ENCODE results near the gene PCNT. TPM values are rescaled to one million over a fixed set of nuclear protein-coding genes. Genes with fewer than 3 reads are reported as not detected.
"Not testable (repeated sequence)": the region's sequence is repeated elsewhere in the genome, so short reads cannot be mapped to it uniquely, and the experiment has no call there.

The PCNT gene
- polyA plus RNA-seq, 1 donor = 68.3 TPM

DNA sequence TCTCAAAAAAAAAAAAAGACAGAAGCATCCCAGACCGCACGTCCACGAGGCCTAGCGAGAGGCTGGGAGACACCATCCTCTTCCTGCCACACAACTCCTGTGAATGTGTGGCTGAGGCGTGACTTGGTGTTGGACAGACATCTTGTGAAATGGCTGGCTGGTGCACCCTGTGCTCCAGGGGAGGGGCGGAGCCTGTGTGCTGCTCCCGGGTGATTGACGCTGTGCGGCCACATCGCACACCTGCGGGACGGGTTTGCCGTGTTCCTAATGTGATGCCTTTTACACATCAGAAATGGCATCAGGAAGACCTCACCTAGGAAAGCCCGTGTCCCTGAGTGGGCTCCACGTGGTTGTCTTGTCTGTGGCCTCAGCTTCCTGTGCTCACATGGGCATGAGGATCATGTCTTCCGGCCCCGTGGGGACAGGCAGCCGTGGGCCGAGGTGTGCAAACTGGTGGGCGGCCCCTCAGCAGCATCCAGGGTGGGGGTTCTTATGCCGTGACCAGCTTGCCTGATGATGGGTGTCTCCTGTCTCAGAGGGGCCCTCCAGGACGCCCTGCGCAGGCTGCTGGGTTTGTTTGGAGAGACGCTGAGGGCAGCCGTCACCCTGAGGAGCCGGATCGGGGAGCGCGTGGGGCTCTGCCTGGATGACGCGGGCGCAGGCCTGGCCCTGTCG lies 64.4 kb downstream of the PCNT start:
- no peak for DNase-seq

DNA sequence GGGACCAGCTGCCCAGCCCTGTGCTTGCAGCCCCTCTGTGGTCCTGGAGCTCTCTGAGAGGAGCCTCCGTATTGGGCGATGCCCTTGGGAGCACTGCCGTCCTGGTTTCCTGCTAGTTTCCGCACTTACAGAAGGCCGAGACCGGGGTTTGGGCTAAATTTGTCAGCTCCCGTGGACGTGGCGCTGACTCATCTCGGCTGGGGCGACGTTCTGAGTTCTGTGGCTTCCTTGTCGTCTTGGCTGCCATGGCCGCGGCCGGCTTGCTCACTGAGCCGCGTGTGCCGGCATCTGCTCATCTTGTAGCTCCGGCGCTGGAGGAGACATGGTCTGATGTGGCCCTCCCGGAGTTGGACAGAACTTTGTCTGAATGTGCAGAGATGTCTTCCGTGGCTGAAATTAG lies 64.9 kb downstream of the PCNT start:
- no peak for DNase-seq

DNA sequence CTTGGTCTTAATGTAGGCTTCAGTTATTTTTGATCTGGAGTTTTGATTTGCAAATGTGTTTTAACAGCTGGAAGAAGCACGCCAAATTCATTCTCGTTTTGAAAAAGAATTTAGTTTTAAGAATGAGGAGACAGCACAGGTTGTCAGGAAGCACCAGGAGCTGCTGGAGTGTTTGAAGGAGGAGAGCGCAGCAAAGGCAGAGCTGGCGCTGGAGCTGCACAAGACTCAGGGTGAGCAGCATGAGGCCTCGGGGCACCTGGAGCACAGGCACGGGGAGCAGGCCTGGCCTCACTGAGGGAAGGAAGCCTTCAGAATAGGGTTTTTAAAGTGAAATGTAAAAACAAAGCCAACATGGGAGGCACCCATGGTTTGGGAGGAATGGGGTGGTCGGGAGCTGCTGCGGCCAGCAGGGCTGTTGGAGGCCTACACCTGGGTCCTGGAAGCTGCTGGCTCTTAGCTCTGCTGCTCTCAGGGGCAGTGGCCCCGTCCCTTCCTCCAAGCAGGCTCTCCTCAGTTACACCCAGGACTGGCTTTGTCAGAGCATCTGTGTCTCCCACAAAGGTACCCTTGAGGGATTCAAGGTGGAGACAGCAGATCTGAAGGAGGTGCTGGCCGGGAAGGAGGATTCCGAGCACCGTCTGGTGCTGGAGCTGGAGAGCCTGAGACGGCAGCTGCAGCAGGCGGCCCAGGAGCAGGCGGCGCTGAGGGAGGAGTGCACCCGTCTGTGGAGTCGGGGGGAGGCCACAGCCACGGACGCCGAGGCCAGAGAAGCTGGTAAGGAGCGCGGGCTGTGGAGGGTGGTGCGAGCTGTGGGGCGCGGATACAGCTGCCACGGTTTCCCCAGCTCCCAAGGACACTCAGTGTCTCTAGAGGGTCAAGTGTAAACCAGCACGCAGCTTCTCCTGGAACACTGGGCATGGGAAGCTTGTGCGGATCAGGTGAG lies 66.9 kb downstream of the PCNT start:
- DNase-seq = no peak

DNA sequence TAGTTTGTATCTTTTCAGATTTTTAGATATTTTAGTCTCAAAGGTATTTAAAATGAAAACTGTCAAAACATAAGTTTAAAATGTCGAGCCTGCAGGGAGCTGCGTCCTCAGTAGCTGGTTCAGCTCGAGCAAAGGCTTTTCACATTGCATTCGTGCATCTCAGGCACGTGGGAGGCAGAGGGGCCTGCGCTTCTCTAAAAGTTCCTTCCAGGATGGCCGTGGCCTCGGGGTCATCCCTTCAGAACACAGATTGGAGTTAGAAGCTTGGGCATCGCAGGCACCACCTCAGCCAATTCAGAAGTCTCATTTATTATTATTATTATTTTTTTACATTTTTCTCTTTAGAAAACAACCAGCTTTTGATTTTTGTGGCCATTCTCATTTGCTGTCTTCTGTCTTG lies 67.8 kb downstream of the PCNT start:
- DNase-seq = no peak

DNA sequence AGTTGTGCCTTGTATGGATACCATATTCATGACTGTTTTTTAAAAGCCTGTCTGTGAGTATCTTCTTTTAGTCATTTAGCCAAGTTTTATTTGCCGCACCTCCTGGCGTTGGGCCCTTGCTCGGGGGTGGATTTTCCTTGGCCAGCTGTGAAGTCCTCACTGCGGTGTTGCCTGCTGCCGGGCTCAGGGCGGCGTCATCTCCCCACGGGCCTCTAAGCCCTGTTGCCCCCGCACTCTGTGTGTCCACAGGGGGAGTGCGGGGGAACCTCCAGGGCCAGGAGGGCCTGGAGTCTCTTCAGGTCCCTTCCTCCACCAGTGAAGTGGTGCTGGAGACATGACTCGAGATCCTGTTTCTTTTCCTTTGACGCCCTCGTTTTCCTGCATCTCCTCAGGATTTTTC lies 69.0 kb downstream of the PCNT start:
- peak; percentile 66 for DNase-seq

DNA sequence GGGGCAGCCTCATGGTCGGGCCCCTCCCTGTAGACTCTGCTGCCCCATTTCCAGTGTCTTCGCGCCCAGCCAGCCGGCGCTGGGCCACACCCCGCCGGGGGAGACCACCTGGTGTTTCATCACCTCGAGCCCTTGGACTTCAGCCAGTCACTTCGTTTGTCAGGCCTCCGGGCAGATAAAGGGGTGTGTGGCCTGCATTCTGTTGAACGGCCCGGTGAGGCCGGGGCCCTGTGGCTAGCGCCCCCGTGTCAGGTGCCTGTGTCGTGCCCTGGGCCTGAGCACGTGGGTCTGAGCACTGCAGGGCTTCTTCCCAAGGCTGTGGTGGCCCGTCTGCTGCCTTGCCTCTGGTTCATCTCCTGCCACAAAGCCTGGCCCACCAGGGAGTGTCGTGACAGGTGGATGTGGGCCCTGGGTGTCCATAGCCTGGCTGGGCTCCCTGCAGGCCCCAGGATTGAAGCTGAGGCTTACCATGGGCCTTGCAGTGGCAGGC lies 69.5 kb downstream of the PCNT start:
- DNase-seq = no peak

DNA sequence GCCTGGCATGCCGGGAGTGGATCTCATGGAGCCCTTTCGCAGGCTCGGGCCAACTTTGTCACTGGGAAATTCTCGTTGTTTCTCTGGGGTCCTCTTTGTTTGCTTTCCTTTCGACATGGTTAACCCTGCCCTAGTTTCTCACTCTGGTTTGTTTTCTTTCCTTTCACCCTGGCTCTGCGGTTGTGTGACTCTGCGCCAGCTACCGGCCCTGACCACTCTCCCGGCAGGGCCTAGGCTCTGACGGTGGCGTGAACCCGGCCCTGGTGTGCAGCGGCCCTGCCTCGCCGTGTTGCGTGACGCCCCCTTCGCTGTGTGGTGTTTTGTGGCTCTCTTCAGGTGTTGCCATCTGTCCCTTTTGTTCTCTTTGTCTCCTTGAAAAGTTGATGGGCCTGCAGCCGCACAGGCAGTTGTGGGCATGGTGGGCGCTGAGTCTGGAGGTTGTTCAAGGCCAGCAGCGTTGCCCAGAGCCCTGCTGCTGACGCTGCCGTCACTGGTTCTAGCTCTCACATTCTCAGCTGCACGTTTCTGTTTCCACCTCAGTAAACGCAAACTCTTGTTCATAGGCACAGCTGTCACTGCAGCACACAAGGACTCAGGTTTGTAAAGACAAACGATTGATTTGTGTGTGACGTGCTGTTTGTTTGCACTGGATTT lies 70.1 kb downstream of the PCNT start:
- no peak for DNase-seq

DNA sequence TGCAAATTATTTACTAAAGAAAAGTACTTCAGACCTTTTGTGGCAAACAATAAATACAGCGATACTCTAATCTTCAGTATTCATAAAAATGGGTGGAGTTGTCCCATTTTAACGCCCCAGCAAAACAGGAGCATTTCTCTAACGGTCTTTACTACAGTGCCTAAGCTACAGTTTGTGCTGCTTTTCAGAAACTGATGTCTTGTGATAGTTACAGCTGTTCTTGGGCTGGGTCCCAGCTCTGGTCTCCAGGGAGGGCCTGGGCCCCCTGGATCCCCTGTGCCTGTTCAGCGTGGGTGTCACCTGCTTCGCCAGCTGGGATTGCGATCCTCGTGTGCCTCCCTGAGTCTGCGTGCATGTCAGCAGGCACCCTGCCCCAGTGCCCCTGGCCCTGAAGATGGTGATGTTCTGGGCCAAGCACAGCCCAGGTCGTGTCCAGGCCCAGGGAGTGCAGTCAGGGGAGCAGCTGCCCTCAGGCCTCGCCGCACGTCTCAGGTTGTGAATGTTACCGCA lies 70.7 kb downstream of the PCNT start:
- peak; percentile 31 for DNase-seq

DNA sequence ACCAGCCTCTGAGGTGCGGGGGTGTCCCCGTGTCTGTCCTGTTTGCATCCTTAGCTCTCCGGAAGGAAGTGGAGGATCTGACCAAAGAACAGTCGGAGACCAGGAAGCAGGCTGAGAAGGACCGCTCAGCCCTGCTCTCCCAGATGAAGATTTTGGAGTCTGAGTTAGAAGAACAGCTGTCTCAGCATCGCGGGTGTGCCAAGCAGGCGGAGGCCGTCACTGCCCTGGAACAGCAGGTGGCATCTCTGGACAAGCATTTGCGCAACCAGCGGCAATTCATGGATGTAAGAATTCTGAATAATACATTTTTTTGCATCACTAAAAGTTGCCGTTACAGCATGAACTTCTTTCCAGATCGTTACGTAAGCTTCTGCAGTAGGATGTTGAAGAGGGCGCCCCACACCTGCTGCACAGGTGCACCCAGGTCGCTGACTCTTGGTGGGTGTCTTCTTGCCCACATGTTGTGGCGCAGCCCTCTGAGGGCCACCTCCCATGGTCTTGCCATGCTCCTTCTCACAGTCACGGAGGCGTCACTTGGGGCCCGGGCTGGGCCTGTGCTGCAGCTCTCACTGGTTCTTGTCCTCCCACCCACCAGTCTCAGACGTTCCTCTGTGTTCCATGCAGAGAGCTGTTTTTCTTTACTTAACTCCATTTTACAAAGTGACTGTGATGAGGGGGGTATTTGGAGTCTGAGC lies 73.4 kb downstream of the PCNT start:
- DNase-seq = no peak

DNA sequence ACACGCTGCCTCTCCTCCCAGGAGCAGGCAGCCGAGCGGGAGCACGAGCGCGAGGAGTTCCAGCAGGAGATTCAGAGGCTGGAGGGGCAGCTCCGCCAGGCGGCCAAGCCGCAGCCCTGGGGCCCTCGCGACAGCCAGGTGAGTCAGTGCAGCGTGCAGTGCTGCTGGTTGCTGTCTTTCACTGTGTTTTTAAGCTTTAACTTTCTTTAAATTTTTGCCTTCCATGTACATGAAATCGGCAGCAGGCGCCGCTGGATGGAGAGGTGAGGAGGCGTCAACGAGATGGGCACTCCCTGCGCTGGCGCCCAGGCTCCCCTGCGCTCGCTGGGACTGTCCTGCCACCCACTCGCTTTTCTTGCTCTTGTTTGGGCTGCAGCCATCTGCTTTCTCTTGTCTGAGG lies 74.0 kb downstream of the PCNT start:
- no peak for DNase-seq

DNA sequence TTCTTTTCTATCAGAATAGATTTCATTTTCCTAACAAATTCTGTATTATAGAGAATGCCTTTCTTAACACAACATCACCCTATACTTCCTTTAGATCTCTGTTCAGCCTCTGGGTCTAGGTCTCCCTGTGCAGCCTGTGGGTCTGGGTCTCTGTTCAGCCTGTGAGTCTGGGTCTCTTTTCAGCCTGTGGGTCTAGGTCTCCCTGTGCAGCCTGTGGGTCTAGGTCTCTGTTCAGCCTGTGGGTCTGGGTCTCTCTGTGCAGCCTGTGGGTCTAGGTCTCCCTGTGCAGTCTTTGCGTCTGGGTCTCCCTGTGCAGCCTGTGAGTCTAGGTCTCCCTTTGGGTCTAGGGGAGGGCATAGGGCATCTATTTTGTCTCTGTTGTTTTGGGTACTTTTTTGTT lies 75.2 kb downstream of the PCNT start:
- DNase-seq = no peak

DNA sequence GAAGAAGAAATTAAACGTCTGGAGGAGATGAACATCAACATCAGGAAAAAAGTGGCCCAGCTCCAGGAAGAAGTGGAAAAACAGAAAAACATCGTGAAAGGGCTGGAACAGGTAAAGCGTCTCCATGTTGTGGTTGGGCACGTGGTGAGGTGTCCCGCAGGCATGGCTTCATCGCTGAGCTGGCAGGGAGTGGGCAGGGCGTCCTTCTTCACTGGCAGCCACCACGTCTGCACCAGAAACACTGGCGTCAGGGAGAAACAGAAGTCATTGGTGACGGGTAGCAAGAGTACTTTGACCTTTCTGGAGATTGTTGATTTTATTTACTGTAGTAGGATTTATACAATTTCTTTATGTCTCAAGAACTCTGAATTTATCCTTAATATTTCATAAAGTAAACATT lies 75.7 kb downstream of the PCNT start:
- no peak for DNase-seq

DNA sequence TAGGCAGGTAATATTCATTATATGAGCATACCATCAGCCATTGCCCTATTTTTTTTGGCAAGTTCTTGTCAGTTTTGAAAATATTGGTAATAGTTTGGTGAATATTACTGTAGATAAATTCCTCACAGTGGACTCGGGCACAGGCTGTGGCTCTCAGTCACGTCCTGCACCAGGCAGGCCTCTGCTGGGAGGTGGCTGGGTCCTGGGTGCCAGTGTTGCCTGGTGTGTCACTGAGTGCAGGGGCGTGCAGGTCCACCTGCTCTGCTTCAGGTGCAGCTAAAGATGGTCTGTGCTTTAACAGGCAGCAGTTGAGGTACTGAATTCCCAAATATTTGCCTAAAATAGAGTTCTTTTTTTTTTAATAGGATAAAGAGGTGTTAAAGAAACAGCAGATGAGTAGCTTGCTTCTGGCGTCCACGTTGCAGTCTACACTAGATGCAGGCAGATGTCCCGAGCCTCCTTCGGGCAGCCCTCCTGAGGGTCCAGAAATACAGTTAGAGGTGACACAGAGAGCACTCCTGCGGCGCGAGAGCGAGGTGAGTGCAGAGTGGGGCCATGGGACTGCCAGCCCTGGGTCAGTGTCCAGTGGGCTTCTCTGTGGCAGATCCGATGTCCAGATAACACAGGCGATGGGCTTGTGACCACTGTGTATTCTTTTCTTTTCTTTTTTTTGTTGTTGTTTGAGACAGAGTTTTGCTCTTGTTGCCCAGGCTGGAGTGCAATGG lies 77.4 kb downstream of the PCNT start:
- DNase-seq = no peak

DNA sequence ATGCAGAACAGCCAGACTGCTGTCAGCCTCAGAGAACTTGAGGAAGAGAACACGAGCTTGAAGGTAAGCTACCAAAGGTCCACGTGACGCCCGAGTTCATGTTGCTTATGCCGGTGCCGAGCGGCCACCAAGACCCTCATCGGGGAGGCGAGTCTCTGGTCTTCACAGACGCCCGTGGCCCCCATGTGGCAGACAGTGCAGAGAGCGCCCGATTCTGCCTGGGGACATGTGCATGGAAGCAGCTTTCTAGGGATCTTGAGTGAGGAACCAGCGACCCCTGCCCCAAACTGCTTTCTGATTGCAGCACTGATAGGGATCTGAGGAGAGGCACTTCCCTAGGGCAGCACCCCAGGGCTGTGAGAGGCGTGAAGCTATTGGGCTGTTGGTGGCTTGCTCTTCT lies 78.5 kb downstream of the PCNT start:
- no peak for DNase-seq

DNA sequence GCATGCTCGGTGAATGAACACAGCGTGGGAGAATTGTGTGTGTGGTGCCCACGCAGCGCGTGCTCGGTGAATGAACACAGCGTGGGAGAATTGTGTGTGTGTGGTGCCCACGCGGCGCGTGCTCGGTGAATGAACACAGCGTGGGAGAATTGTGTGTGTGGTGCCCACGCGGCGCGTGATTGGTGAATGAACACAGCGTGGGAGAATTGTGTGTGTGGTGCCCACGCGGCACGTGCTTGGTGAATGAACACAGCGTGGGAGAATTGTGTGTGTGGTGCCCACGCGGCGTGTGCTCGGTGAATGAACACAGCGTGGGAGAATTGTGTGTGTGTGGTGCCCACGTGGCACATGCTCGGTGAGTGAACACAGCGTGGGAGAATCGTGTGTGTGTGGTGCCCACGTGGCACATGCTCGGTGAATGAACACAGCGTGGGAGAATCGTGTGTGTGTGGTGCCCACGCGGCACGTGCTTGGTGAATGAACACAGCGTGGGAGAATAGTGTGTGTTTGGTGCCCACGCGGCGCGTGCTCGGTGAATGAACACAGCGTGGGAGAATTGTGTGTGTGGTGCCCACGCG lies 79.4 kb downstream of the PCNT start:
- DNase-seq = not testable (repeated sequence)

DNA sequence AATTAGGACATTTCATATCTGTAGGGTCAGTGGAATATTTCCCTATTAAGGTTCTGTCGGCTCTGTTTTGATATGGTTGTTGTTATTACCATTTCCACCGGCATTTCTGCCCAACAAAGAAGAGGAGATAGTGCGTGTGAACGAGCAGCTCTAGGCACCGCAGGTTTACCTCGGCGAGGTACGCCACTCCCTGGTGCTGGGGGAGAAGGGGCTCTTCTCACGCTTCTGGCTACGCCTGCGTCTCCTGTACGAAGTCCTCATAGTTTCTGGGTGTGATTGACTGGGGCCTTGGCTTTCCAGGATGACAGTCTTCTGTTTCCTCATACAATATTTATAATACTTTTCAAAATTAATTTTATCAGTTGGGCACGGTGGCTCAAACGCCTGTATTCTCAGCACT lies 80.3 kb downstream of the PCNT start:
- no peak for DNase-seq

DNA sequence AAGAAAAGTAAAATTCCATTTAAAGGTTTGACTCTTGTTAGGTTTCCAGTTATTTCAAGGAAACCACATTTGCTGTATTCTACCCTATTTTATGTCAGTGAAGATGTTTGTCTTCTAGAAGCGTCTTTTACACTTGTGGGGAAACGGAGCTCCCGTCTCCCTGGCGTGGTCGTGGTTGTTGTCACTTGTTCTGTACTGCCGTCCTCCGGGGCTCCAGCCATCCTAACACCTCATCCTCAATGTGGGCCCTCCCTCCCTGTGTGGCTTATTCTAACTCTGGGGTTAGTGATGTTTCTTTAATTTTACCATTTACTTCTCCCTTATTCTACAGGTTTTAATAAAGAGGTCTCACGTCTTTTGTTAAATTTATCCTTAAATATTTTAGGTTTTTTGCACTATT lies 82.0 kb downstream of the PCNT start:
- no peak for DNase-seq

DNA sequence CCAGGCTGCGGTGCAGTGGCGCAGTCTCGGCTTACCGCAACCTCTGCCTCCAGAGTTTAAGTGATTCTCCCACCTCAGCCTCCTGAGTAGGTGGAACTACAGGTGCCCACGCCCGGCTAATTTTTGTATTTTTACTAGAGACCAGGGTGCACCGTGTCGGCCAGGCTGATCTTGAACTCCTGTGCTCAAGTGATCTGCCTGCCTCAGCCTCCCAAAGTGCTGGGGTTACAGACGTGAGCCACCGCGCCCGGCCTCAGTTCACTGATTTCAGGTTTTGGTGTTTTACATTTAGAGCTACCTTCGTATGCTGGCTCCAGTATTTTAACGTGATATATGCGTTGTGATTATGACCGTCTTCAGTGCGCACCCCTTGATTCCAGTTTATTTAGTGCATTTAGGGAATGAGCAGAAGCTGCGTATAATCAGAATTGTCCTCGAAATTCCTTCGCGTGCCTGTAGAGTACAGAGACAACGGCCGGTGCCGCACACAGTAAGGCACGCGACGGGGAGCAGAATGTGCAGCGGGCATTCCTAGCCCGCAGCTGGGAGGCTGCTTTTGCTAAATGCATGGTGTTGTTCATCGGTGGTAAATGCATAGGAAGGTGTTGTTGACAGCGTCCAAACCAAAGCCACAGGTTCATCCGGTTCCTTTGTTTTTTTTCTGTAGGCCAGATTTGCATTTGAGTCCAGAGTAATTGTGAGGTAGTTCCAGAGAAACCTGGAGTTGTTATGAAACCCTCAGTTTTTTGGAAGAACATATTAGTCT lies 85.9 kb downstream of the PCNT start:
- DNase-seq = no peak

DNA sequence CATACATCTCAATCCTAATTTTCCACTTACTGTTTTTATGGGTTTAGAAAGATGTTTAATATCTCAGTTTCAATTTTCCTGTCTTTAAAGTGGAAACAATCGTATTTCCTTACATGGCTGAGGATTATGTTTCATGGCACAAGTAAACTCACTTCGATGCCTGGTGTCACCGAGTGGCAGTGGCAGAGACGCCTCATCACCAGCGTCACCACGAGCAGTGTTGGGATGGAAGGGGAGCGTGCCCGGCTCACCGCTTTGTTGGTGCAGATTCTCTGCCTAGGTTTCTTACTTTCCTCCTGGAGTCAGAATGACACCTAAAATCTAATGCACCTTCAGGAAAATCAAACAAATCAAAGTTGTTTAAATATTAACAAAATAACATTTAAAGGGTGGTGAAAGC lies 86.6 kb downstream of the PCNT start:
- no peak for DNase-seq

DNA sequence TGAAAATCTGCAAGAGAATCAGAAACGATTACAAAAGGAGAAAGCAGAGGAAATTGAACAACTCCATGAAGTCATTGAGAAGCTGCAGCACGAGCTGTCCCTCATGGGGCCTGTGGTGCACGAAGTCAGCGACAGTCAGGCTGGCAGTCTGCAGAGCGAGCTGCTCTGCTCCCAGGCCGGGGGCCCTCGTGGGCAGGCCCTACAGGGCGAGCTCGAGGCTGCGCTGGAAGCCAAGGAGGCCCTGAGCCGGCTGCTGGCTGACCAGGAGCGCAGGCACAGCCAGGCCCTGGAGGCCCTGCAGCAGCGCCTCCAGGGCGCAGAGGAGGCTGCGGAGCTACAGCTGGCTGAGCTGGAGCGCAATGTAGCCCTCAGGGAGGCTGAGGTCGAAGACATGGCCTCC lies 87.3 kb downstream of the PCNT start:
- no peak for DNase-seq

DNA sequence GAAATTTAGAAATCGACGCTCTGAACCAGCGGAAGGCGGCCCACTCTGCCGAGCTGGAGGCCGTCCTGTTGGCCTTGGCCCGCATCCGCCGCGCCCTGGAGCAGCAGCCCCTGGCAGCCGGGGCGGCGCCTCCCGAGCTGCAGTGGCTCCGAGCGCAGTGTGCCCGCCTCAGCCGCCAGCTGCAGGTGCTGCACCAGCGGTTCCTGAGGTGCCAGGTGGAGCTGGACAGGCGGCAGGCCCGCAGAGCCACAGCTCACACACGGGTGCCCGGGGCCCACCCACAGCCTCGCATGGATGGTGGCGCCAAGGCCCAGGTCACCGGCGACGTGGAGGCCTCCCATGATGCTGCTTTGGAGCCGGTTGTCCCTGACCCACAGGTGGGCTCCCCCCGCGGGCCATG lies 87.7 kb downstream of the PCNT start:
- no peak for DNase-seq
